Measurements from ENCODE around the gene MEGF10.

MEGF10 gene

DNA sequence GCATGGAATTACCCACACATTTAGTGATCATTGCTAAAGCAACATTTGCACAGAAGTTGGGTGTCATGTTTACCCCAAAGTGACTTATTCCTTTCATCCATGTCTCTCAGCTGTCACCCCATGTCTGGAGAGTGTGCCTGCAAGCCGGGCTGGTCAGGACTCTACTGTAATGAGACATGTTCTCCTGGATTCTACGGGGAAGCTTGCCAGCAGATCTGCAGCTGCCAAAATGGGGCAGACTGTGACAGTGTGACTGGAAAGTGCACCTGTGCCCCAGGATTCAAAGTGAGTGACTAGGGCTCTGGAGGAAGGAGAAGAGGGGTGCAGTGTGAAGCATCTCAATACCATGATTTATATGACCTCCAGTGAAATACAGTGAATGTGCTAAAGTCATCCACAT, 126.9 kb downstream of the MEGF10 start:
- no peak for DNase-seq

- DNase-seq, result no peak
Observed at GRCh38 chr5:127418367-127418766, 127.8 kb downstream of the MEGF10 start.

DNA sequence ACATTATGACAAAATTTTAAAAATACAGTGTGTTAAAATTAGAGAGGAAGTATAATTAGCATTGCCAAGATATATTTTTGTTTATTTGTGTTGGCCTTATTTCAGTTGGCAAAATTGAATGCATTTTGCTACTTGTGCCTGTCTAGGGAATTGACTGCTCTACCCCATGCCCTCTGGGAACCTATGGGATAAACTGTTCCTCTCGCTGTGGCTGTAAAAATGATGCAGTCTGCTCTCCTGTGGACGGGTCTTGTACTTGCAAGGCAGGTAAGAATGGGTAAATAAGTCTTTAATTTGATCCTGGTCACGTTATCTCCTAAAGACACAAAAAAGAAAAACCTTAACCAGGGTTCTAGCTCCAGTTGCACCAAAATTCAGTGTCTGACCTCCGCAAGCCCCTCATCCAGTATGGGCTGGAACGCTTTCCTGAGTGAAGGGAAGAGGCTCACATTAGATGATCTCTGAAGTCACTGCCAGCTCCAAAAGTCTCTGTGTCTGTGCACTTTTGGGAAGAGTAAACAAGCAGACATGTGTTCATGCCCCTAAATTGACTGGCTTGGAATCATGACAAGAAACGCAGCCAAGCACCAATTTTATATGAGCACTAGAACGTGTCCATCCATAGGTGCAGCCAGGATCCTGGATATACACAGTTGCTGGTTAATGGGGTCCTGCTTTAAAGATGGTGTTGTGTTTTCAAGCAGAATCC, 128.5 kb downstream of the MEGF10 start:
- DNase-seq, result no peak

- DNase-seq, result no peak
Observed at GRCh38 chr5:127419683-127420257, 129.2 kb downstream of the MEGF10 start.

DNA sequence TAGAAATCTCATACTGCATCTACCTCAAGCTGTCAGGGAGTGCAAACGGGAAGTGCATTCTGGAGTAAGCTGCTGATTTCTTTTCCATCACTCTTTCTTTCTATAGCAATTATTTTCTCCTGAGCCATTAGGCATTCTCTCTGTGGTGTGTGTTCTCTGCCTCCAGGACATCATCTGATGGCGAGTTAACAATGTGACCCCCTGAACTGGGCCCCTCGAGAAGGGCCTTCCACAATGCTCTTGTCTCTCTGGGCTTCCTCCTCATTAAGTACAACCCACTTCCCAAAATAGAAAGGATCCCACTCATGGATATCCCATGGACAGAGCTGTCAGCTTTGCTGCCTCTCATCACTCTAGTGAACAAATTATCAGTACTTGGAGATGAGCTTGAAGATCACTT, 130.2 kb downstream of the MEGF10 start:
- DNase-seq, result no peak

DNA sequence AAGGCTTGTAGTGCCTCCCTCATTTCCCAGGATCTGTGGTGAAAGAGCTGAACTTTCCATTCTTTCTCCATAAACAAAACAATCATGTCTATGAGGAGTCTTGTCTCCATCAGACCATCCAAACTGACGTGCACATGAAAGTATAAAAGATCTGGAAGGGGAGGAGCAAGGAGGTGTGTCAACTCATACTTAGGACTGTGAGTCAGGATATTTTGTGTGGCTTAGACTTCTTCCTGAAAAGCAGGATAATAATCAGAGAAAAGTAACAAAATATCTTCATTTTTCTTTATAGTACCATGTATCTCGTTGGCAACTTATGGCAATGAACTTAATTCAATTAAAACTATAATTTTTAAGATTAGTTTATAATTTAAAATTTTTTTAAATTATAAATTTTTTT, 130.9 kb downstream of the MEGF10 start:
- no peak for DNase-seq

GRCh38 chr5:127423173-127423798, 132.7 kb downstream of the MEGF10 start:
- DNase-seq, result no peak

GRCh38 chr5:127425037-127425436, 134.4 kb downstream of the MEGF10 start:
- no peak for DNase-seq

DNA sequence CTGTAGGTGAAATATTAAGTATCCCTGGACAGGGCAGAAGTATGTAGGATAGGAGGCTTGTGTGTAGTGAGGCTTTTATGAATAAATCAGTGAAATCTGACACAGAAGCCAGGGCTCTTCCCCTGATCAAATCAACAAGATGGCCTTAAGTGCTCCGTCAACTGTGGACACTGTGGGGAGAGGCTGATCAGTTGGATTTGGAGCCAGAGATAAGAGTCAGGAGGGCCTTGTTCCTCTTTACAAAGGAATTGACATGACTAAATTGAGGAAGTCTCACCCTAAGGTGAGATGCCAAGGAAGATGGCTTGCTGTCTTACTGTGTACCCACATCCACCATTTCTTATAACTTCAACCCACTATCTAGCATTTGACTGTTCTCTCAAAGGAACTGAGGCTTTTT, 135.3 kb downstream of the MEGF10 start:
- peak; percentile 51 for DNase-seq

GRCh38 chr5:127426661-127427060, 136.1 kb downstream of the MEGF10 start:
- no peak for DNase-seq

- no peak for DNase-seq
Observed at GRCh38 chr5:127428276-127428675, 137.7 kb downstream of the MEGF10 start.

DNA sequence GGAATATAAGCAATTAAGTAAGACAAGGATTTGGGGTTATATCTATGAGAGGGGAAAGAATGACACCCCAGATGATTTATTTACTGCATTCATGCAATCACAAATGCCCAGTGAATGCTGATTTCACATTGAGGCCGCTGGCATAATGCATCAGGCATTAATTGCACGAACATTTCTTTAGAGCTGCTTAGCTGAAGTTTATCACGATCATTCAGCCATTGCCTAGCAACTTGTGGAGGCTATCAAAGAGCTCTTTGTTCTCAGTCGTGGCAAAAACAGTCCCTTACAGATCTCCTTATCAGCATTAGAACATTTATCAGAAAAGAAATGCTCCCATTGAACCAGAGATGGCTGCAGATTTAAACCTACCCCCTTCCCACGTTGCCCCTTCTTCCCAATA, 138.2 kb downstream of the MEGF10 start:
- DNase-seq, result peak; percentile 44

GRCh38 chr5:127429928-127430327, 139.3 kb downstream of the MEGF10 start:
- DNase-seq, result peak; percentile 70

DNA sequence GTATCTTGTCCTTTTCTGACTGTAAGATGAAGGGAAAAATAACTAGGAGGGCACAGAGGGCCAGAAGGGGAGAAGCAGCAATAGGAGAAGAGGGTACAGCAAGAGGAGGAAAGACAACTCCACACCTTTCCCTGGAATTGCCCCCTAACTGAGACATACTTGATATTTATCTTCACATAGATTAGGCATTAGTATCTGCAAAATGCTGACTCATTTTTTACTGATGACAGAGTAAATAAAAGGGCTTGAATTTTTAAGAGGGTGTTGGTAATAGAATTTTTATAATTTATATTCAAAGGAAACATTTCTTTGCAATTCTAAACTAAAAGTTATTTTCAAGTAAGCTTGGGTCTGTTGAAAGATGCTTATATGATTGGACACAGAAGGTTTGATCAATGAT, 140.0 kb downstream of the MEGF10 start:
- no peak for DNase-seq

DNA sequence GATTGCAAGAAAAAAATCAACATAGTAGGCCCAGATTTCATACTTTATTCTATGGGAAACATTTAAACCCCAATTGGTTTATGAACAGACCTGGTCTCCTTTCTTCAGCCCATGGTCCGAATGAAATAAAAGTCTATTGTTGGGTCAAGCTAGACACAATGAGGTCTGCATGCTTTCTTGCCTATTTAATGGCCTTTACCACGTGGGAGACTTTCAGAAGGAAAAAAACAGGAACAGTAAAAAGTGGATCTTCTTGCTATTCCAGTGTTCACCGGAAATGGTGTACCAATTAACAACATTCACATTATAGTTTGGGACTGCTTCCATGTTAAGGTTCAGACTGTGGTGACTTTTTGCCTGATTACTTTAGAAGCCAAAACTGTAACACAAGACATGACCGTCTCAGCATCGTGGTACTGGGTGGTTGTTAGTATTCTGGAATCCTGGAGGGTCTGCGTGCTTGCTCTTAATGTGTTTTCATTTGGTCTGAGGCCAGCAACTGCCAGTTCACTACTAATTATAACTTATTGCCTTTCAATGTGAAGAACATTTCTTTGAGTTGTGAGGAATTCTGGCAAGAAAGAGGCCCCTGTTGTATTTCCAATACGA, 141.5 kb downstream of the MEGF10 start:
- DNase-seq, result no peak

DNA sequence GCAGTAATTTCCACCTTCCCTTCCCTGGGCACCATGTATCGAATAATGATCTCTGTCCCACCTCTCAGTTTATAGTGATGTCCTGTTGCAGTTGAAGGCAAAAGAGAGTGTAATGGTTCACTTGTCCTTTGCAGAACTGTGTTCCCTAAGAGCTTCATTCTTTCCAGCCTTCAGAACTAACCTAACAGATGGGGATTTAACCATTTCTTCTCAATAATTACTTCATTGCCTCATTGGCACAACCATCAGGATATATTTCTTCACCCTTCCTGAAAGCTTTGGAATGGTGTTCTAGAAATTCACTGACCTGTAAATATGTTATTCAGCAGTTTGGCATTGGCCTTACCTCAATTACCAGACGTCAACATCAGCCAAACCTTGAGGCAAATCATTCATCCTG, 142.9 kb downstream of the MEGF10 start:
- DNase-seq, result no peak

GRCh38 chr5:127434588-127434987, 144.0 kb downstream of the MEGF10 start:
- DNase-seq, result no peak

DNA sequence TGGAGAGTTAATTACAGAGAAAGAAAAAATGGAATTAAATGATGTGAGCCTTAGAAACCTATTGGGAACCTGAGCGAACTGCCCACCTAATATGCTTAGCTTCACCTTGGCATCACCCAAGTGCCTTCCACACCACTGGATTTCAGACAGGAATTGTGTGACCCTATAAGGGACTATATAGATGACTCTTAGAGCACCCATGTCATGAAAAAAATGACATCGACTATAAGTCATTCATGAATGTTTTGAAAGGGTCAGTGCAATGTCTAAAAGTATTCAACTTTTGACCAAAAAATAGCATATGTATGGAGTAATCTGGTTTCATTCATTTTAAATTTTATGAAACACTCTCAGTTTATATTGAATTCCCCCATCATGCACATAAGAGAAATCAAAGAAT, 145.2 kb downstream of the MEGF10 start:
- no peak for DNase-seq

DNA sequence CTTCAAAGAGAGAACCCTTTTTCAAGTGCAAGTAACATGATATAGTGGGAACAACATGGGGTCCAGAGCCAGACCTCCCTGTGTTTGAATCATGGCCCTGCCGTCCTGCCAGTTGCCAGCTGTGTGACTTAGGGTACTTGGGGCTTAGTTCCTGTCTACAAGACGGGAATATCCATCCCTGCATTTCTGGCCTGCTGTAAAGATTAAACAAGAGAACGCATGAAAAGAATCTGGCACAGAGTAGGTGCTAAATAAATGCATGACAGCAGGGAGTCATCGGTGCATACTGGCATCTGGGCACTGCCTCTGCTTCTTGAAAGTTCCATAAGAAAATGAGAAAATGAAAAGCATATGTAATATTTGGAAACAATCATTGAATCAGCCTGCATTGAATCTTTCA, 149.0 kb downstream of the MEGF10 start:
- no peak for DNase-seq

- DNase-seq, result no peak
Observed at GRCh38 chr5:127440831-127441230, 150.2 kb downstream of the MEGF10 start.

DNA sequence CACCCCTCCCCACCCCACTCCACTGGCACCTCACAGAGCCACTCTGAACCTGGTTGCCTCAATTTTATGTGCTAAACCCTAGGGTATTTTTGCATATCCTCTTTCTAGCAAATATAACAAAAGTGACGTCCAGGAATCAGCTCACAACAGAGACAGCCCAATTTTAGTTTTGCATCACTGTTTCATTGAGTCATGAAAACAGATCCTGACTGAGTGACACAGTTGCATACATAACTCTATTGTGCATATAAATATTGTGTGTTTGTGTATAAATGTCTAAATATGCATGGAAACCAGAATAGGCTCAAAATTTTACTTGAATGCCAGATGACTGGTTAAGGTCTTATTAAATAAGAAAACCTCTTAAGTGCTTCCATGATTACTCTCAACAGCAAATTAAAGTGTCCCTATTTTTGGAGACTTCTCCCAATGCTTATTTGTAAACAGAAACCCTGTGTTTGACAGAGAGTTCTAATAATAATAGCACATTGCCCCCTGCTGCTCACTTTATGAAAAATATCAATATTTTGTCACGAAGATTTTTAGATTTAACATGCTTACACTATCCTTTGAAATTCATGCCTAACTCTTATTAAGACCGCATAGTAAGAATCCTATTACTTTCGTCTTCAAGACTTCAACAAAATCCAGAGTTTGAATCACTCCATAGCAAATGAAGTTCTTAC, 151.3 kb downstream of the MEGF10 start:
- peak; percentile 66 for DNase-seq

- DNase-seq, result no peak
Observed at GRCh38 chr5:127444171-127444570, 153.6 kb downstream of the MEGF10 start.

- DNase-seq, result no peak
Observed at GRCh38 chr5:127445328-127445727, 154.7 kb downstream of the MEGF10 start.

GRCh38 chr5:127446626-127447025, 156.0 kb downstream of the MEGF10 start:
- DNase-seq, result no peak
